Mesenchymal stem cell (in vitro differentiated cells and primary cell): ENCODE measurements around the gene ARVCF.

ENCODE experiments used
- DNase-seq: peaks from one replicate; pipeline ENCODE4 v3.0.0-alpha.2; 2013
- H2AFZ ChIP-seq: one replicate; pipeline ENCODE4 v1.6.1; 2013; ENCODE audit warnings: low read depth, mild to moderate bottlenecking, control low read depth, inconsistent platforms, low read length, moderate library complexity
- H2AK5ac ChIP-seq: 2 replicates; pipeline ENCODE4 v1.6.1; 2013; ENCODE audit warnings: low read length, moderate library complexity, mild to moderate bottlenecking, inconsistent platforms; ENCODE audit not compliant: severe bottlenecking
- H2BK120ac ChIP-seq: one replicate; pipeline ENCODE4 v1.6.1; 2013; ENCODE audit warnings: low read depth, mild to moderate bottlenecking, inconsistent platforms, low read length, moderate library complexity
- H2BK12ac ChIP-seq, 2 experiments: one replicate each; pipeline ENCODE4 v1.6.1; 2013; ENCODE audit warnings: inconsistent platforms in 2 of 2, low read length in 2 of 2, mild to moderate bottlenecking in 2 of 2, moderate library complexity in 2 of 2, control low read depth in 1 of 2
- H2BK15ac ChIP-seq: one replicate; pipeline ENCODE4 v1.6.1; 2013; ENCODE audit warnings: mild to moderate bottlenecking, low read depth, inconsistent platforms; ENCODE audit not compliant: poor library complexity, severe bottlenecking
- H2BK5ac ChIP-seq: 2 replicates; pipeline ENCODE4 v1.6.1; 2013; ENCODE audit warnings: low read depth, mild to moderate bottlenecking, low read length, control low read depth, inconsistent platforms; ENCODE audit not compliant: poor library complexity, severe bottlenecking
- H3K14ac ChIP-seq, 2 experiments: one replicate each; pipeline ENCODE4 v1.6.1; 2013; ENCODE audit warnings: inconsistent platforms in 2 of 2, low read length in 2 of 2, control low read depth in 1 of 2, mild to moderate bottlenecking in 1 of 2, moderate library complexity in 1 of 2
- H3K18ac ChIP-seq, 2 experiments: one replicate each; pipeline ENCODE4 v1.6.1; 2013; ENCODE audit warnings: inconsistent platforms in 2 of 2, low read length in 2 of 2, control low read depth in 1 of 2, low read depth in 1 of 2, mild to moderate bottlenecking in 1 of 2
- H3K23ac ChIP-seq, 2 experiments: one replicate each; pipeline ENCODE4 v1.6.1; 2013; ENCODE audit warnings: inconsistent platforms in 2 of 2, low read length in 2 of 2, mild to moderate bottlenecking in 2 of 2, moderate library complexity in 2 of 2, control low read depth in 1 of 2
- H3K27ac ChIP-seq: 2 replicates; pipeline ENCODE4 v1.5.1; 2013; ENCODE audit warnings: mild to moderate bottlenecking, moderate library complexity, low read length, control low read depth, inconsistent platforms; ENCODE audit not compliant: poor library complexity, severe bottlenecking
- H3K27me3 ChIP-seq, 2 experiments: 2 replicates each; pipeline versions ENCODE4 v1.6.1 to v1.7.0; 2013; ENCODE audit warnings: low read length in 2 of 2, mild to moderate bottlenecking in 2 of 2, moderate library complexity in 2 of 2, control low read depth in 1 of 2, inconsistent platforms in 1 of 2; ENCODE audit not compliant: control insufficient read depth in 1 of 2, insufficient read depth in 1 of 2
- H3K36me3 ChIP-seq, 2 experiments: 2 replicates each; pipeline versions ENCODE4 v1.6.1 to v1.7.0; 2013; ENCODE audit warnings: low read length in 2 of 2, control low read depth in 1 of 2, inconsistent platforms in 1 of 2, low read depth in 1 of 2, mild to moderate bottlenecking in 1 of 2; ENCODE audit not compliant: insufficient read depth in 2 of 2, control insufficient read depth in 1 of 2
- H3K4ac ChIP-seq, 2 experiments: one replicate each; pipeline ENCODE4 v1.6.1; 2013; ENCODE audit warnings: inconsistent platforms in 2 of 2, low read length in 2 of 2, mild to moderate bottlenecking in 2 of 2, moderate library complexity in 2 of 2, control low read depth in 1 of 2, low read depth in 1 of 2
- H3K4me1 ChIP-seq: 2 replicates; pipeline ENCODE4 v1.6.1; 2013; ENCODE audit warnings: low read depth, low read length, control low read depth; ENCODE audit not compliant: control insufficient read depth, insufficient read depth
- H3K4me2 ChIP-seq: 2 replicates; pipeline ENCODE4 v1.6.1; 2013; ENCODE audit warnings: low read length, mild to moderate bottlenecking, inconsistent platforms; ENCODE audit not compliant: poor library complexity, severe bottlenecking
- H3K4me3 ChIP-seq, 2 experiments: 2 replicates each; pipeline versions ENCODE4 v1.5.1 to v1.7.0; 2013; ENCODE audit warnings: low read length in 2 of 2, mild to moderate bottlenecking in 2 of 2, control low read depth in 1 of 2, low read depth in 1 of 2; ENCODE audit not compliant: insufficient read depth in 1 of 2
- H3K79me1 ChIP-seq: replicated peaks from 2 replicates; pipeline ENCODE4 v1.6.1; 2013; ENCODE audit warnings: mild to moderate bottlenecking, control low read depth, low read length, inconsistent platforms; ENCODE audit not compliant: poor library complexity, severe bottlenecking
- H3K9ac ChIP-seq: 2 replicates; pipeline ENCODE4 v1.7.0; 2013; ENCODE audit warnings: mild to moderate bottlenecking, low read length, moderate library complexity
- H3K9me3 ChIP-seq: 2 replicates; pipeline ENCODE4 v1.7.0; 2013; ENCODE audit warnings: mild to moderate bottlenecking, low read length; ENCODE audit not compliant: control insufficient read depth
- H4K8ac ChIP-seq: one replicate; pipeline ENCODE4 v1.6.1; 2013; ENCODE audit warnings: inconsistent platforms, mild to moderate bottlenecking, low read length, moderate library complexity
- H4K91ac ChIP-seq: one replicate; pipeline ENCODE4 v1.6.1; 2013; ENCODE audit warnings: mild to moderate bottlenecking, low read length, inconsistent platforms
- WGBS: methylation state at CpG from one replicate; pipeline ENCODE4 v1.1.7; 2013; ENCODE audit warnings: mixed read lengths; 5-methylcytosine and 5-hydroxymethylcytosine counted together

The ARVCF gene

DNA sequence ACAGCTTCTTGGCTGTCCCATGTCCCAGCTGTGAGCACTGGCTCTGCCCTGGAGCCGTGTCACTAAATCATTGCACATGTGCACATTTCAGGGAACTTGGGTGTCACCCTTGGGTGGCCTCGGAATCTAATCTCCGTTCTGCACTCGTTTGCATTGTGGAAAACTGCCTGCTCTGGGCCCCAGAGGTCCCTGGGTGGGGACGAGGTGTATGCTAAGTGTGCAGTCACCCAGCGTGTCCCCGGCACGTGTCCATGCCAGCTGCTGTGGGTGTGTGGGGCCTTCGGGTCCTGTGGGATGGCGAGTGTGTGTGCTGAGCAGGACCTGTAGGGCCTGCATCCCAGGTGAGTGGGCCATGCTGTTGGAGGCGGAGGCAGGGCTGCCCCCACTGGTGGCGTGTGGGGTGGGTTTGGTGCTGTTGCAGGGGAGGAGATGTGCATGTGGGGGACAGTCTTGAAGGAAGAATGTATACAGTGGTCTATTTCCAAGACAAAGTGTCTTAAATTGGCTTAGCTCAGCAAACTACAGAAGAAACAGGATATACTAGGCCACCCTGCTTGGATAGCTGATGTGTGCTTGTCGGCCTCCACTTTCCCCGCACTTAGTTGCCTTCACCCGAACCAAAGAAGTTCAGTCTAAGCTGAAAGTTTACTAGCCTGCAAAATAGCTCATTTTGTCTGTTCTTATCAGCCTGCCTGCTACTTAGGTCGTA, 18.9 kb upstream of the ARVCF start:
- H3K14ac ChIP-seq = no peak overlapping the region
- H3K9me3 ChIP-seq = peaks cover 3% of the 10 kb centered on the region
- peaks cover 15% of the 10 kb centered on the region for H3K4me1 ChIP-seq
- no peak overlapping the region for H2BK15ac ChIP-seq
- no peak overlapping the region for H3K4ac ChIP-seq
- WGBS = 92% methylated on average over 16 of the region's 16 CpGs
- no peak overlapping the region for H2BK12ac ChIP-seq
- H3K23ac ChIP-seq = no peak overlapping the region
- H3K18ac ChIP-seq = no peak overlapping the region
- peaks cover 53 to 80% of the 10 kb centered on the region in 2 experiments for H3K36me3 ChIP-seq
- H3K27ac ChIP-seq = no peak overlapping the region
- no peak overlapping the region for H3K4me3 ChIP-seq
- H3K79me1 ChIP-seq = peaks cover 56% of the 10 kb centered on the region
- no peak for DNase-seq
- no peak overlapping the region for H2AFZ ChIP-seq
- no peak overlapping the region for H2BK120ac ChIP-seq
- H3K27me3 ChIP-seq = no peaks in the 10 kb centered on the region
- no peak overlapping the region for H3K4me2 ChIP-seq
- no peak overlapping the region for H2BK5ac ChIP-seq
- H2AK5ac ChIP-seq = no peak overlapping the region
- peak overlapping the region; percentile 15 for H4K91ac ChIP-seq
- H3K9ac ChIP-seq = no peak overlapping the region
- no peak overlapping the region for H4K8ac ChIP-seq

DNA sequence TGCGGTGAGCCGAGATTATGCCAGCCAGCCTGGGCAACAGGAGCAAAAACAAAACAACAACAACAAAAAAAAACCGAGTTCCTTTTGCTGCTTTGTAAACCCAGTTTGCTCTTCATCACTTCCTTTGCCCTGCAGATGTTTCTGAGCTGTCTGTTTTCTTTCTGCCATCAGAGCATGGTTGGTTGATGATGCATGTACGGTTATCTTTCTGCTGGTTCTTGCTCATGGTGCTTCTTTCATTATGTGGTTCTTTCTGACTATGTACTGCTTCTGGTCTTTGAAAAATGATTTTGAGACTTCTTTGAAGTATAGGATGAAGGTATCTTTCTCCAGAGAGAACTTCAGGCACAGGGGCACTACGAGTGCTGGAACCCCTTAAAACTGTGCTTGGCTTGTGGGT, 17.5 kb upstream of the ARVCF start:
- DNase-seq = no peak
- Histone ChIP-seq H4K91ac (no peak overlapping the region), H3K18ac (no peak overlapping the region), H3K27ac (no peak overlapping the region), H3K9me3 (peaks cover 3% of the 10 kb centered on the region), H2BK12ac (no peak overlapping the region), H2BK5ac (no peak overlapping the region), H3K79me1 (peaks cover 61% of the 10 kb centered on the region), H3K4me2 (no peak overlapping the region), H2BK15ac (no peak overlapping the region), H2BK120ac (no peak overlapping the region), H3K14ac (no peak overlapping the region), H3K9ac (no peak overlapping the region), H3K27me3 (no peaks in the 10 kb centered on the region), H3K36me3 (peaks cover 40 to 76% of the 10 kb centered on the region in 2 experiments), H4K8ac (no peak overlapping the region), H2AFZ (no peak overlapping the region), H2AK5ac (no peak overlapping the region), H3K4me3 (no peak overlapping the region), H3K4ac (no peak overlapping the region), H3K4me1 (peaks cover 17% of the 10 kb centered on the region), H3K23ac (no peak overlapping the region)
- 61% methylated on average over 5 of the region's 5 CpGs for WGBS

DNA sequence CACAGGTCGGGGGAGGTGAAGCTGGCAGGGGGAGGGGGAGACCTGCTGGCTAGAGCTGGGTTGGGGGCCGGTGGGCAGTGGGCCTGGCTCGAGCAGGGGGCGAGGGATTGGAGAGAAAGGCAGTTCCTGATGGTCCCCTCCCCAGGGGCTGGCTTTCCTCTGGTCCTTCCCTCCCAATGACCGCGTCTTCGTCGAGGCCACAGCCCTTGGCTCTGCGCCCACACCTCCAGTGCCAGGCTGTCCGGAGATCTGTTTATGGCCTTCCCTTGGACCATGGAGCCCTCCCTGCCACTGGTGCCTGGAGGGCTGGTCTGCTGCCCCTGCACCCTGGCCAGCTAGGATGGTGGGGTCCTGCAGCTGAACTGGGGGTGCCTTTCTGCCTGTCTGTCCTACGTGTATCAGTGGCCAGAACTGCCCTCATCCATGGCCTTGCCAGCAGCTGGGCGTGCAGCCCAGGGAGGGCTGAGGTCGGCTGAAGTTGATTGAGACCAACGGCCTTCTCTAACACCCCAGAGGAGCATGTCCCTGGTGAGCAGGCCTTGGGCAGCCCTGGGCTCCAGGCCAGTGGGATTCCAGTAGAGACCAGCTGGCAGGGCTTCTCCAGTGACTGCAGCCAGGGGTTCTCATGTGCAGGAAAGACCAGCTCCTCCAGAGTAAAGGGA, 16.6 kb upstream of the ARVCF start:
- Histone ChIP-seq H2AK5ac (no peak overlapping the region), H3K18ac (no peak overlapping the region), H3K36me3 (peaks cover 33 to 73% of the 10 kb centered on the region in 2 experiments), H3K27me3 (no peaks in the 10 kb centered on the region), H3K9ac (no peak overlapping the region), H2BK5ac (no peak overlapping the region), H3K4me2 (no peak overlapping the region), H4K8ac (no peak overlapping the region), H3K79me1 (peaks cover 65% of the 10 kb centered on the region), H3K27ac (no peak overlapping the region), H3K14ac (peak overlapping the region in 1 of 2 experiments; percentile 16), H3K9me3 (peaks cover 3% of the 10 kb centered on the region), H3K4me1 (peaks cover 17% of the 10 kb centered on the region), H2AFZ (no peak overlapping the region), H3K4ac (no peak overlapping the region), H2BK12ac (no peak overlapping the region), H3K4me3 (peak overlapping the region in 1 of 2 experiments; percentile 14), H2BK15ac (no peak overlapping the region), H3K23ac (no peak overlapping the region), H4K91ac (no peak overlapping the region), H2BK120ac (no peak overlapping the region)
- DNase-seq = no peak
- WGBS = 94% methylated on average over 14 of the region's 14 CpGs

DNA sequence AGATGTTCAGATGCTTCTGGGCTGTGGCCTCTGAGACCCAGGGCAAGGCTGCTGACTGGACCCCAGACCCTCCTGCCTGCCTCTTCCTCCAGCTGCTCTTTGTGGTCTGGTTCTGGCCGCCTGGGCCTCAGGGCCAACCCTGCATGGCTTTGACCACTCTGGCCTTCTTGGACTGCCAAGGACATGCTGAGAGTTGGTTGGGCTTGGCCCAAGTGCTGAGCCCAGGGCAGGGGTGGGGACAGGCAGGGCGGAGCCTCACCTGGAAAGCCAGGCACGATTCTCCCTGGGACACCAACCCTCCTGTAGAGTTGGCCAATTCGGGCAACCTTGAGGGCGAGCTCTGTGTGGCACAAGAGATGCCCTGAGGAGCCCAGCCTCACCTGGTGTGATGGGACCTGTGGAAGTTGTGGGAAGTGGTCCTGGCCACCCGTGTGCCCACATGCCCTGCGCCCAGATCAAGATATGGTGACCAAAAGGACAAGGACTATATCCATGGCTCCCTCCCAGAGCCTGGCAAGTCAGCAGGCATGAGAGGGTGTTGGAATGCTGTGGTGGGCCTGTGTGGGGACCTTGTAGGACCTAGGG, 15.9 kb upstream of the ARVCF start:
- no peak overlapping the region for H2BK120ac ChIP-seq

More for the DNA sequence above, 15.9 kb upstream of the ARVCF start:
- H3K4me2 ChIP-seq = no peak overlapping the region
- H3K9ac ChIP-seq = no peak overlapping the region
- no peak overlapping the region for H4K91ac ChIP-seq
- H3K36me3 ChIP-seq = peaks cover 28 to 66% of the 10 kb centered on the region in 2 experiments
- H3K4me1 ChIP-seq = peaks cover 17% of the 10 kb centered on the region
- no peak overlapping the region for H2BK12ac ChIP-seq
- H3K4ac ChIP-seq = no peak overlapping the region
- no peak overlapping the region for H3K18ac ChIP-seq
- H3K27me3 ChIP-seq = no peaks in the 10 kb centered on the region
- H3K9me3 ChIP-seq = peaks cover 3% of the 10 kb centered on the region
- no peak for DNase-seq
- 95% methylated on average over 7 of the region's 7 CpGs for WGBS
- no peak overlapping the region for H4K8ac ChIP-seq
- H2AFZ ChIP-seq = no peak overlapping the region
- H2BK5ac ChIP-seq = no peak overlapping the region
- no peak overlapping the region for H3K14ac ChIP-seq
- no peak overlapping the region for H3K27ac ChIP-seq
- H3K4me3 ChIP-seq = no peak overlapping the region
- peaks cover 65% of the 10 kb centered on the region for H3K79me1 ChIP-seq
- no peak overlapping the region for H3K23ac ChIP-seq
- H2BK15ac ChIP-seq = no peak overlapping the region
- no peak overlapping the region for H2AK5ac ChIP-seq
